WTC11 (cell line): ENCODE results near the gene TPX2. TPM values are rescaled to one million over a fixed set of nuclear protein-coding genes. Genes with fewer than 3 reads are reported as not detected.
A peak's percentile ranks its signal among the peaks of the same experiment; 100 is the strongest.

Experiments
- ATAC-seq: fragments of 200-7000 bp; cut with Tn5 transposase; 2 replicates; pipeline ENCODE4 v1.10.0; 2021; ENCODE audit warnings: mild to moderate bottlenecking, moderate library complexity
- CTCF ChIA-PET: fragments of 300-600 bp; sonication (Branson Sonifier 250); formaldehyde crosslinking; loops from one replicate; lab custom pipeline; 2021; ENCODE audit warnings: antibody characterized with exemption; lab: Charles Lee
- POLR2A ChIA-PET: fragments of 350-600 bp; sonication (Branson Sonifier 250); formaldehyde crosslinking; loops from one replicate; lab custom pipeline; 2021; ENCODE audit warnings: antibody characterized with exemption; lab: Charles Lee
- DNase-seq: peaks from one replicate; pipeline ENCODE4 v3.0.0; 2021; ENCODE audit warnings: low spot score
- H3K27ac Mint-ChIP-seq: 2 replicates; pipeline ENCODE4 v1.8.0; 2021; ENCODE audit warnings: mixed read lengths
- H3K27me3 Mint-ChIP-seq: 2 replicates; pipeline ENCODE4 v1.8.0; 2021; ENCODE audit warnings: low read depth, mild to moderate bottlenecking, moderate library complexity, mixed read lengths
- H3K36me3 Mint-ChIP-seq: 2 replicates; pipeline ENCODE4 v1.8.0; 2021; ENCODE audit warnings: mixed read lengths
- H3K4me1 Mint-ChIP-seq: 2 replicates; pipeline ENCODE4 v1.8.0; 2022; ENCODE audit warnings: mixed read lengths
- H3K4me3 Mint-ChIP-seq: 2 replicates; pipeline ENCODE4 v1.8.0; 2021; ENCODE audit warnings: mild to moderate bottlenecking, moderate library complexity, mixed read lengths
- H3K9me3 Mint-ChIP-seq: 2 replicates; pipeline ENCODE4 v1.8.0; 2021; ENCODE audit warnings: mixed read lengths
- ATF1 ChIP-seq: sonication (generic); formaldehyde crosslinking; IDR thresholded peaks from 2 replicates; pipeline ENCODE4 v1.8.1; 2023; ENCODE audit warnings: mild to moderate bottlenecking, moderate library complexity, missing genetic modification reagents
- CBFB ChIP-seq: sonication (generic); formaldehyde crosslinking; IDR thresholded peaks from 2 replicates; pipeline ENCODE4 v1.8.1; 2022; ENCODE audit warnings: mild to moderate bottlenecking, low read depth, missing genetic modification reagents
- CREM ChIP-seq: sonication (generic); formaldehyde crosslinking; IDR thresholded peaks from 2 replicates; pipeline ENCODE4 v1.8.1; 2022; ENCODE audit warnings: mild to moderate bottlenecking, missing genetic modification reagents, moderate library complexity
- ELF4 ChIP-seq: sonication (generic); formaldehyde crosslinking; IDR thresholded peaks from 2 replicates; pipeline ENCODE4 v1.8.1; 2022; ENCODE audit warnings: low read depth, mild to moderate bottlenecking, moderate library complexity, missing genetic modification reagents
- ETV6 ChIP-seq: sonication (generic); formaldehyde crosslinking; IDR thresholded peaks from 2 replicates; pipeline ENCODE4 v1.8.1; 2022; ENCODE audit warnings: mild to moderate bottlenecking, missing genetic modification reagents
- FOXP1 ChIP-seq: sonication (generic); formaldehyde crosslinking; IDR thresholded peaks from 2 replicates; pipeline ENCODE4 v1.8.0; 2022; ENCODE audit warnings: missing genetic modification reagents, mild to moderate bottlenecking, moderate library complexity, borderline replicate concordance
- GTF2I ChIP-seq: fragments of 250-450 bp; sonication (Bioruptor Pico); conservative IDR thresholded peaks from 2 replicates; pipeline ENCODE4 v1.4.0; 2021; ENCODE audit warnings: mild to moderate bottlenecking
- JAZF1 ChIP-seq: fragments of 250-450 bp; sonication (Bioruptor Pico); IDR thresholded peaks from 2 replicates; pipeline ENCODE4 v1.9.0; 2021; ENCODE audit warnings: moderate library complexity, mild to moderate bottlenecking, inconsistent platforms
- MXD4 ChIP-seq: fragments of 250-450 bp; sonication (Bioruptor Pico); IDR thresholded peaks from 2 replicates; pipeline ENCODE4 v1.8.0; 2021; ENCODE audit warnings: mild to moderate bottlenecking, moderate library complexity, borderline replicate concordance
- MYBL2 ChIP-seq: sonication (generic); formaldehyde crosslinking; IDR thresholded peaks from 2 replicates; pipeline ENCODE4 v1.8.1; 2023; ENCODE audit warnings: mild to moderate bottlenecking, moderate library complexity, missing genetic modification reagents
- NFATC4 ChIP-seq: fragments of 250-450 bp; sonication (Bioruptor Pico); IDR thresholded peaks from 2 replicates; pipeline ENCODE4 v1.9.0; 2021; ENCODE audit warnings: mild to moderate bottlenecking
- NFYB ChIP-seq: sonication (generic); formaldehyde crosslinking; conservative IDR thresholded peaks from 2 replicates; pipeline ENCODE4 v1.8.0; 2022; ENCODE audit warnings: low read depth, missing genetic modification reagents
- NR3C1 ChIP-seq: sonication (generic); formaldehyde crosslinking; conservative IDR thresholded peaks from 2 replicates; pipeline ENCODE4 v1.8.1; 2023; ENCODE audit warnings: low read depth, mild to moderate bottlenecking, missing genetic modification reagents
- OVOL2 ChIP-seq: fragments of 250-450 bp; sonication (Bioruptor Pico); IDR thresholded peaks from 2 replicates; pipeline ENCODE4 v1.9.0; 2021; ENCODE audit warnings: mild to moderate bottlenecking, borderline replicate concordance
- PRRX2 ChIP-seq: fragments of 250-450 bp; sonication (Bioruptor Pico); IDR thresholded peaks from 2 replicates; pipeline ENCODE4 v1.8.0; 2021; ENCODE audit warnings: mild to moderate bottlenecking
- RELA ChIP-seq: sonication (generic); formaldehyde crosslinking; IDR thresholded peaks from 2 replicates; pipeline ENCODE4 v1.8.1; 2022; ENCODE audit warnings: missing genetic modification reagents, mild to moderate bottlenecking, borderline replicate concordance
- RORB ChIP-seq: fragments of 250-450 bp; sonication (Bioruptor Pico); IDR thresholded peaks from 2 replicates; pipeline ENCODE4 v1.9.0; 2021; ENCODE audit warnings: mild to moderate bottlenecking
- SOX15 ChIP-seq: fragments of 250-450 bp; sonication (Bioruptor Pico); IDR thresholded peaks from 2 replicates; pipeline ENCODE4 v1.9.0; 2021; ENCODE audit warnings: mild to moderate bottlenecking
- TEAD1 ChIP-seq: sonication (generic); formaldehyde crosslinking; IDR thresholded peaks from 2 replicates; pipeline ENCODE4 v1.8.0; 2022; ENCODE audit warnings: mild to moderate bottlenecking, missing genetic modification reagents
- TP53 ChIP-seq: sonication (generic); formaldehyde crosslinking; IDR thresholded peaks from 2 replicates; pipeline ENCODE4 v1.8.1; 2023; ENCODE audit warnings: mild to moderate bottlenecking, missing genetic modification reagents
- ZNF317 ChIP-seq: sonication (generic); formaldehyde crosslinking; IDR thresholded peaks from 2 replicates; pipeline ENCODE4 v1.8.1; 2023; ENCODE audit warnings: low read depth, mild to moderate bottlenecking, moderate library complexity, missing genetic modification reagents, borderline replicate concordance
- total RNA-seq: library from RNA; stranded (reverse); gene quantifications from 3 replicates; pipeline ENCODE4 v1.2.3, GENCODE V29; 2021
- TF ChIP-seq, protein P1 (sequence below): sonication (generic); formaldehyde crosslinking; IDR thresholded peaks from 2 replicates; pipeline ENCODE4 v1.8.1; 2022; ENCODE audit warnings: mild to moderate bottlenecking, moderate library complexity, missing genetic modification reagents
- TF ChIP-seq, protein P2 (sequence below): sonication (generic); formaldehyde crosslinking; IDR thresholded peaks from 2 replicates; pipeline ENCODE4 v1.8.1; 2023; ENCODE audit warnings: mild to moderate bottlenecking, missing genetic modification reagents, moderate library complexity
- TF ChIP-seq, protein P3 (sequence below): sonication (generic); formaldehyde crosslinking; IDR thresholded peaks from 2 replicates; pipeline ENCODE4 v1.8.0; 2022; ENCODE audit warnings: mild to moderate bottlenecking, missing genetic modification reagents
- TF ChIP-seq, protein P4 (sequence below): sonication (generic); formaldehyde crosslinking; IDR thresholded peaks from 2 replicates; pipeline ENCODE4 v1.8.1; 2022; ENCODE audit warnings: missing genetic modification reagents, borderline replicate concordance
- TF ChIP-seq, protein P5 (sequence below): fragments of 200-600 bp; IDR thresholded peaks from 2 replicates; pipeline ENCODE4 v1.8.0; 2022; ENCODE audit warnings: antibody characterized with exemption

The TPX2 gene
- total RNA-seq, 1 experiment from 2014 or later = 123 TPM

DNA sequence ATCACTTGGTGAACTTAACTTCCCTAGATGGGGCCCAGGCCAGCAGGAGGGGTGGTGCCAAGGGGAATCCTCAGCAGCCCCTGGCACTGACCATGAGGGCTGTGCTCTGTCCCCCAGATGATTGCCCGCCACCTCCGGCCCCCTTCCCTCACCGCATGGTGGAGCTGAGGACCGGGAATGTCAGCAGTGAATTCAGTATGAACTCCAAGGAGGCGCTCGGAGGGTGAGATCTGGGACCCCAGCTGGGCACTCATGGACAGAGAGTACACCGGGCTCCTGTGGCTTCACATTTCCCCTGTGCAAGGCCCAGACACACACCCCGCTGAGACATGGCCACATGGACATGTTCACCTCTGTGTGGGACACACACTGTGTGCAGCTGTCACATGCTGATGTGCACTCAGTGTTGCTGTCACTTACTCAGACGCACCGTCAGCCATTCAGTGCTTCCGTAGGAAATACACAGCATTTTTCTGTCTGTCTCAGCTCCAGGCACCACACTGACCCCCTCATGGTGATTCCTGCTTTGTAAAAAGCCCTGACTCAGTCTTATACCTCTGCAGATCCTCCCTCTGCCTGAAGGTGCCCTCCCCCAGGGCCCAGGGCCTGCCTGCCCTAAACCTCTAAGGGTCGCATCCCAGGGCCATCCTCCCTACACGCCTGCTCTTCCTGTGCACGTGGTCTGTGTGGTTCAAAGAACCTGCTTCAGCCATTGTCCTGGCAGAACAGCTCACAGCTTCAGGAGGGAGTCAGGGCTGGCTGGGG, 84.5 kb downstream of the TPX2 start:
- peak; percentile 16; the same call in 1 of the 2 replicates for ATAC-seq
- TF ChIP-seq MXD4 = no peak
- no peak for TF ChIP-seq ETV6 (CRISPR knock-in tag)
- no peaks in the 10 kb centered on the region for H3K27me3 Mint-ChIP-seq
- ChIA-PET POLR2A (interaction anchor here (0.8 kb wide), 1 partner anchor 194 kb away, joined by 3 read pairs; no protein-coding TSS in a partner anchor), CTCF (interaction anchor here (0.5 to 5.1 kb wide), 26 partner anchors 8 to 281 kb away, joined by 3 to 33 read pairs (median 4); partner anchors contain the start of genes FOXS1 and PDRG1)
- H3K27ac Mint-ChIP-seq = no peak overlapping the region
- H3K36me3 Mint-ChIP-seq = no peaks in the 10 kb centered on the region
- H3K9me3 Mint-ChIP-seq = no peaks in the 10 kb centered on the region
- peaks cover 7% of the 10 kb centered on the region; the same call in 1 of the 2 replicates for H3K4me1 Mint-ChIP-seq
- H3K4me3 Mint-ChIP-seq = no peak overlapping the region
- DNase-seq = no peak

DNA sequence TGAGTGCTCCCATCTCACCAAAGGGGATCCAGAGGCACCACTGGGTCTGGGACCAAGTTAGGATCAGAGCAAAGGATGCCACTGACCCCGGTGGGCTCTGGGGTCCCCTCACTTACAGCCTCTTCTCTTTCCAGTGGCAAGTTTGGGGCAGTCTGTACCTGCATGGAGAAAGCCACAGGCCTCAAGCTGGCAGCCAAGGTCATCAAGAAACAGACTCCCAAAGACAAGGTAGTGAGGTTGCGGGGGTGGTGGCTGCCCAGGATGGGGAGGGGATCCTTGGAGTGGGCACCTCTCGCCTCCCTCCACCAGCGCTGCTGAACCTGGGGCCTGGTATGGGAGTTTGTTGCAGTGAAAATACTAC, 85.0 kb downstream of the TPX2 start:
- H3K4me3 Mint-ChIP-seq = no peak overlapping the region
- no peak overlapping the region for H3K27ac Mint-ChIP-seq
- H3K27me3 Mint-ChIP-seq = no peaks in the 10 kb centered on the region
- ATAC-seq (no peak), DNase-seq (no peak)
- CTCF ChIA-PET = interaction anchor here (1.2 to 5.1 kb wide), 11 partner anchors 9 to 211 kb away, joined by 3 to 33 read pairs (median 9); partner anchors contain the start of genes FOXS1 and PDRG1
- POLR2A ChIA-PET = no interaction called here
- H3K36me3 Mint-ChIP-seq = no peaks in the 10 kb centered on the region
- peaks cover 7% of the 10 kb centered on the region; the same call in 1 of the 2 replicates for H3K4me1 Mint-ChIP-seq
- TF ChIP-seq MXD4 = no peak
- no peak for TF ChIP-seq RELA
- no peak for TF ChIP-seq RORB (CRISPR knock-in tag)
- no peak for TF ChIP-seq ZNF317
- TF ChIP-seq, protein P1, sequence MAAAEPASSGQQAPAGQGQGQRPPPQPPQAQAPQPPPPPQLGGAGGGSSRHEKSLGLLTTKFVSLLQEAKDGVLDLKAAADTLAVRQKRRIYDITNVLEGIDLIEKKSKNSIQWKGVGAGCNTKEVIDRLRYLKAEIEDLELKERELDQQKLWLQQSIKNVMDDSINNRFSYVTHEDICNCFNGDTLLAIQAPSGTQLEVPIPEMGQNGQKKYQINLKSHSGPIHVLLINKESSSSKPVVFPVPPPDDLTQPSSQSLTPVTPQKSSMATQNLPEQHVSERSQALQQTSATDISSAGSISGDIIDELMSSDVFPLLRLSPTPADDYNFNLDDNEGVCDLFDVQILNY (CRISPR knock-in tag) = no peak
- TF ChIP-seq OVOL2 (CRISPR knock-in tag) = no peak
- TF ChIP-seq NFATC4 (CRISPR knock-in tag) = no peak
- TF ChIP-seq, protein P2, sequence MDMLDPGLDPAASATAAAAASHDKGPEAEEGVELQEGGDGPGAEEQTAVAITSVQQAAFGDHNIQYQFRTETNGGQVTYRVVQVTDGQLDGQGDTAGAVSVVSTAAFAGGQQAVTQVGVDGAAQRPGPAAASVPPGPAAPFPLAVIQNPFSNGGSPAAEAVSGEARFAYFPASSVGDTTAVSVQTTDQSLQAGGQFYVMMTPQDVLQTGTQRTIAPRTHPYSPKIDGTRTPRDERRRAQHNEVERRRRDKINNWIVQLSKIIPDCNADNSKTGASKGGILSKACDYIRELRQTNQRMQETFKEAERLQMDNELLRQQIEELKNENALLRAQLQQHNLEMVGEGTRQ (CRISPR knock-in tag) = no peak
- no peak for TF ChIP-seq NFYB (CRISPR knock-in tag)
- TF ChIP-seq CBFB (CRISPR knock-in tag) = no peak
- no peak for TF ChIP-seq CREM (CRISPR knock-in tag)
- TF ChIP-seq, protein P3, sequence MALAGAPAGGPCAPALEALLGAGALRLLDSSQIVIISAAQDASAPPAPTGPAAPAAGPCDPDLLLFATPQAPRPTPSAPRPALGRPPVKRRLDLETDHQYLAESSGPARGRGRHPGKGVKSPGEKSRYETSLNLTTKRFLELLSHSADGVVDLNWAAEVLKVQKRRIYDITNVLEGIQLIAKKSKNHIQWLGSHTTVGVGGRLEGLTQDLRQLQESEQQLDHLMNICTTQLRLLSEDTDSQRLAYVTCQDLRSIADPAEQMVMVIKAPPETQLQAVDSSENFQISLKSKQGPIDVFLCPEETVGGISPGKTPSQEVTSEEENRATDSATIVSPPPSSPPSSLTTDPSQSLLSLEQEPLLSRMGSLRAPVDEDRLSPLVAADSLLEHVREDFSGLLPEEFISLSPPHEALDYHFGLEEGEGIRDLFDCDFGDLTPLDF (CRISPR knock-in tag) = no peak
- no peak for TF ChIP-seq ETV6 (CRISPR knock-in tag)
- TF ChIP-seq PRRX2 (CRISPR knock-in tag) = no peak
- no peak for TF ChIP-seq TEAD1 (CRISPR knock-in tag)
- TF ChIP-seq SOX15 = no peak
- no peak for TF ChIP-seq JAZF1
- no peak for TF ChIP-seq FOXP1 (CRISPR knock-in tag)
- no peak for TF ChIP-seq MYBL2
- no peaks in the 10 kb centered on the region for H3K9me3 Mint-ChIP-seq

DNA sequence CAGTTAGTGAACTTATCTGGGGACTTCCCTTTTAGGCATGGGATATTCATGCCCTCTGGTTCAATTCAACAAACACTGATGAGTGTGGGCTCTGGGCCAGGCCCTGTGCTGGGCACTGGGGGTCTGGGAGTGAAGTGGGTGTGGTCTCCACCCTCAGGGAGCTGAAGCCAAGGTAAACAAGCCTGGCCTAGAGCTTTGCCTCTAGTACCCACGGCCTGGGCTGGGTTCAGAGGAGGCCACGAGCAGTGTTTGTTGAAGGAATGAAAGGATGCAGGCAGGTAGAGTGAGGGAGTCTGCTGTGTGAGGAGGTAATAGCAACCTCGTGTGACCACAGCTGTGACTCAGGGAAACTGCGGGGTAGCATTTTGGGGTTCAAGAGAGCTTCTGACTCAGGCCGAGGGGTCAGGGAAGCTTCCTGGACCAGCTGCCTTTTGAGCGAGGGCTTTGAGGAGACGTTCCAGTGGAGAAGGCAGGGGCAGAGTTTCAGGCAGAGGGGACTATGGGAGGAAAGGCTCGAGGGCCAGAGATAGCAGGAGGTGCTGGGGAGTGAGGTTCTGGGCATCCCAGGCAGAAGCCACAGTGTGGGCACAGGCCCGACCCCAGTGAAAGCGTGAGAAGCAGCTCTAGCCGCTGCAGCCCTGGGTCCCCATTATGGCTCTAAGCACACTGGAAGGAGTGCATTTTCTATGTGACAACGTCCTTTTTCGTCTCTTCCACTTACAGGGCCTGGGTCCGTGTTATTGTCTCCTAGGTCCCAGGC, 85.6 kb downstream of the TPX2 start:
- no peaks in the 10 kb centered on the region for H3K36me3 Mint-ChIP-seq
- ATAC-seq = no peak
- H3K4me3 Mint-ChIP-seq = no peak overlapping the region
- ChIA-PET POLR2A (interaction anchor here (0.6 kb wide), 1 partner anchor 248 kb away, joined by 8 read pairs; no protein-coding TSS in a partner anchor), CTCF (interaction anchor here (1.0 to 5.1 kb wide), 8 partner anchors 9 to 193 kb away, joined by 3 to 33 read pairs (median 14); partner anchors contain the start of genes FOXS1 and PDRG1)
- no peaks in the 10 kb centered on the region for H3K9me3 Mint-ChIP-seq
- no peaks in the 10 kb centered on the region for H3K27me3 Mint-ChIP-seq
- no peak for DNase-seq
- TF ChIP-seq, protein P4, sequence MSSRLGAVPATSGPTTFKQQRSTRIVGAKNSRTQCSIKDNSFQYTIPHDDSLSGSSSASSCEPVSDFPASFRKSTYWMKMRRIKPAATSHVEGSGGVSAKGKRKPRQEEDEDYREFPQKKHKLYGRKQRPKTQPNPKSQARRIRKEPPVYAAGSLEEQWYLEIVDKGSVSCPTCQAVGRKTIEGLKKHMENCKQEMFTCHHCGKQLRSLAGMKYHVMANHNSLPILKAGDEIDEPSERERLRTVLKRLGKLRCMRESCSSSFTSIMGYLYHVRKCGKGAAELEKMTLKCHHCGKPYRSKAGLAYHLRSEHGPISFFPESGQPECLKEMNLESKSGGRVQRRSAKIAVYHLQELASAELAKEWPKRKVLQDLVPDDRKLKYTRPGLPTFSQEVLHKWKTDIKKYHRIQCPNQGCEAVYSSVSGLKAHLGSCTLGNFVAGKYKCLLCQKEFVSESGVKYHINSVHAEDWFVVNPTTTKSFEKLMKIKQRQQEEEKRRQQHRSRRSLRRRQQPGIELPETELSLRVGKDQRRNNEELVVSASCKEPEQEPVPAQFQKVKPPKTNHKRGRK (CRISPR knock-in tag) = no peak
- no peak for TF ChIP-seq ATF1 (CRISPR knock-in tag)
- no peak for TF ChIP-seq ELF4 (CRISPR knock-in tag)
- TF ChIP-seq, protein P5, sequence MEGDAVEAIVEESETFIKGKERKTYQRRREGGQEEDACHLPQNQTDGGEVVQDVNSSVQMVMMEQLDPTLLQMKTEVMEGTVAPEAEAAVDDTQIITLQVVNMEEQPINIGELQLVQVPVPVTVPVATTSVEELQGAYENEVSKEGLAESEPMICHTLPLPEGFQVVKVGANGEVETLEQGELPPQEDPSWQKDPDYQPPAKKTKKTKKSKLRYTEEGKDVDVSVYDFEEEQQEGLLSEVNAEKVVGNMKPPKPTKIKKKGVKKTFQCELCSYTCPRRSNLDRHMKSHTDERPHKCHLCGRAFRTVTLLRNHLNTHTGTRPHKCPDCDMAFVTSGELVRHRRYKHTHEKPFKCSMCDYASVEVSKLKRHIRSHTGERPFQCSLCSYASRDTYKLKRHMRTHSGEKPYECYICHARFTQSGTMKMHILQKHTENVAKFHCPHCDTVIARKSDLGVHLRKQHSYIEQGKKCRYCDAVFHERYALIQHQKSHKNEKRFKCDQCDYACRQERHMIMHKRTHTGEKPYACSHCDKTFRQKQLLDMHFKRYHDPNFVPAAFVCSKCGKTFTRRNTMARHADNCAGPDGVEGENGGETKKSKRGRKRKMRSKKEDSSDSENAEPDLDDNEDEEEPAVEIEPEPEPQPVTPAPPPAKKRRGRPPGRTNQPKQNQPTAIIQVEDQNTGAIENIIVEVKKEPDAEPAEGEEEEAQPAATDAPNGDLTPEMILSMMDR = no peak
- TF ChIP-seq GTF2I = no peak
- no peak for TF ChIP-seq NR3C1
- TF ChIP-seq TP53 = no peak
- peaks cover 7% of the 10 kb centered on the region; the same call in 1 of the 2 replicates for H3K4me1 Mint-ChIP-seq
- no peak overlapping the region for H3K27ac Mint-ChIP-seq
